ENCODE results near the gene KRT24. TPM values are rescaled to one million over a fixed set of nuclear protein-coding genes. Genes with fewer than 3 reads are reported as not detected.

KRT24 gene
- total and polyA plus RNA-seq, 2 of the 4 experiments (the other 2 are of a cell fraction) = not detected

DNA sequence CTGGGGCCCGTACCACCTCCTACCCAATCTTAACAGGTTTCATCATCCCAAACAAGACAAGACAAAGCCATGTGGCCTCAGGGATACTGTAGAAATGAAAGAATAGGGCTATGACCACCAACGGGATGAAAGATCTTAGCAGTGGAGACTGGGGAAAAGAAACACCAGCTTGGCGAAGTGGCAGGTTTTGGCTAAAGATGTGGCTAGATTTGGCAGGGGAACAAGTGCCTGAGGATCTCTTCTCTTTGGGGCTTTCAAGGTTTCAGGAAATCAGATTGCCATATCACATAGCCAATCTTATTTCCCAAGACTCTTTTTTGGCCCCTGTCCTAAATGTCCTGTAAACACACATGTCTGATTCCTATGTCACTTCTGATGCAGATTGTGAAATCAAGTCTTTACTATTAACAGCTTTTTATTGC lies 6.9 kb downstream of the KRT24 start:
- H3K23ac ChIP-seq (ENCODE audit: low read depth, low read length) = no peak overlapping the region
- H3K14ac ChIP-seq (replicated peaks; ENCODE audit: low read depth, low read length) = no peak overlapping the region
- no peak overlapping the region for H2BK20ac ChIP-seq (ENCODE audit: low read depth, low read length)
- H4K5ac ChIP-seq (ENCODE audit: low read depth, low read length) = no peak overlapping the region
- in situ Hi-C loops (cut with MboI; ENCODE audit: low sequenced_read_pairs) = no loop called here
- H3K9me1 ChIP-seq (ENCODE audit: insufficient read depth, low read length) = no peaks in the 10 kb centered on the region
- H3K4ac ChIP-seq (ENCODE audit: low read depth, low read length) = no peak overlapping the region
- peaks cover 58% of the 10 kb centered on the region for H3K27me3 ChIP-seq (ENCODE audit: control insufficient read depth, insufficient read depth, low read length)
- H4K91ac ChIP-seq (ENCODE audit: insufficient read depth, low read depth, low read length) = no peak overlapping the region
- no peak overlapping the region for H2BK120ac ChIP-seq (ENCODE audit: low read depth, low read length)
- no peaks in the 10 kb centered on the region for H3K36me3 ChIP-seq (ENCODE audit: control insufficient read depth, insufficient read depth, low read length)
- POLR2A ChIA-PET (ENCODE audit: unreplicated experiment) = no interaction called here
- H3K79me1 ChIP-seq (ENCODE audit: low read depth in 1 of 2, low read length in 2 of 2) = no peaks in the 10 kb centered on the region
- no peak overlapping the region for H3K27ac ChIP-seq (ENCODE audit: insufficient read depth, low read length)
- intact Hi-C loops (cut with micrococcal nuclease) = no loop called here
- H4K8ac ChIP-seq (ENCODE audit: low read depth in 2 of 2, low read length in 2 of 2) = no peak overlapping the region
- no peak overlapping the region for H2BK5ac ChIP-seq (ENCODE audit: low read depth, low read length, poor library complexity, severe bottlenecking)
- no peaks in the 10 kb centered on the region; the same call in 1 of the 2 replicates for H3K9me3 ChIP-seq (ENCODE audit: control insufficient read depth, insufficient read depth, low read length)
- no peak overlapping the region for H2BK15ac ChIP-seq (ENCODE audit: low read depth, low read length)
- 0 out of 2 replicates have a peak, but pooled peaks have one; percentile 8 for TF ChIP-seq CEBPB (IDR thresholded peaks at IDR 0.05; ENCODE audit: low read depth, low read length)
- TF ChIP-seq, protein P1, sequence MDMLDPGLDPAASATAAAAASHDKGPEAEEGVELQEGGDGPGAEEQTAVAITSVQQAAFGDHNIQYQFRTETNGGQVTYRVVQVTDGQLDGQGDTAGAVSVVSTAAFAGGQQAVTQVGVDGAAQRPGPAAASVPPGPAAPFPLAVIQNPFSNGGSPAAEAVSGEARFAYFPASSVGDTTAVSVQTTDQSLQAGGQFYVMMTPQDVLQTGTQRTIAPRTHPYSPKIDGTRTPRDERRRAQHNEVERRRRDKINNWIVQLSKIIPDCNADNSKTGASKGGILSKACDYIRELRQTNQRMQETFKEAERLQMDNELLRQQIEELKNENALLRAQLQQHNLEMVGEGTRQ (IDR thresholded peaks at IDR 0.05; ENCODE audit: low read depth, low read length) = no peak
- H3K4me3 ChIP-seq (ENCODE audit: insufficient read depth, low read depth, low read length) = no peak overlapping the region
- WGBS, 2 experiments (ENCODE audit: extremely low coverage in 2 of 2, insufficient read length in 1 of 2) = no CpG with 5 or more reads among the region's 3 CpGs
- dilution Hi-C loops (cut with HindIII; ENCODE audit: low sequenced_read_pairs, unreplicated experiment) = no loop called here
- H3K9ac ChIP-seq (ENCODE audit: low read depth, low read length) = no peak overlapping the region
- no peak overlapping the region for H3K56ac ChIP-seq (ENCODE audit: extremely low read depth, insufficient read depth, low read length)
- ATAC-seq (ENCODE audit: low read depth) = no peak
- no peaks in the 10 kb centered on the region for H4K20me1 ChIP-seq (ENCODE audit: insufficient read depth, low read length)
- no peak overlapping the region for H3K18ac ChIP-seq (ENCODE audit: low read depth, low read length)
- H3K4me2 ChIP-seq (ENCODE audit: low read depth, low read length) = no peak overlapping the region
- BruUV-seq (replicated peaks) = no TSS peak
- H2AK5ac ChIP-seq (ENCODE audit: low read depth, low read length) = no peak overlapping the region
- CTCF ChIA-PET = no interaction called here
- H3K4me1 ChIP-seq (ENCODE audit: control insufficient read depth, insufficient read depth, low read length) = no peaks in the 10 kb centered on the region
- H2AFZ ChIP-seq (replicated peaks; ENCODE audit: low read length, poor library complexity) = no peak overlapping the region
- no peak for DNase-seq
- H2AK9ac ChIP-seq (replicated peaks; ENCODE audit: low read depth, low read length, poor library complexity) = no peak overlapping the region

Measured in IMR-90 (cell line).